Measurements from ENCODE around the gene TMEM178A. TPM values are rescaled to one million over a fixed set of nuclear protein-coding genes. Genes with fewer than 3 reads are reported as not detected.

The TMEM178A gene
- total RNA-seq (2014; rRNA removed; shearing (Covaris generic)) (0.25 and 0.39 TPM in 2 replicates), total RNA-seq (2022) (0.38 and 0.52 TPM in 2 replicates), Bru-seq, nascent RNA (percentile 16 among the genes with signal in this experiment), BruChase-seq, experiment 1, labeled RNA remaining after a 6-hour chase (percentile 10 among the genes with signal in this experiment), BruChase-seq, experiment 2, labeled RNA remaining after a 2-hour chase (percentile 10 among the genes with signal in this experiment)
- long read RNA-seq = 0 reads

- H2AFZ ChIP-seq (ENCODE audit: low read length) = no peak within 1 kb of the TSS
- H3K4me1 ChIP-seq (ENCODE audit: insufficient read depth, low read length, poor library complexity, severe bottlenecking) = no peaks in the 10 kb centered on the region
- ChIA-PET POLR2A (no interaction called here), CTCF (ENCODE audit: unreplicated experiment) (no interaction called here)
- H3K4me3 ChIP-seq (ENCODE audit: low read depth, low read length, poor library complexity, severe bottlenecking) = no peak within 1 kb of the TSS
- H3K9me2 ChIP-seq (ENCODE audit: insufficient read depth, low read length) = no peaks in the 10 kb centered on the region
- no peaks in the 10 kb centered on the region for H4K20me1 ChIP-seq (ENCODE audit: insufficient read depth, low read length)
- H3K9me3 ChIP-seq (ENCODE audit: low read length) = no peaks in the 10 kb centered on the region
- H3K4me2 ChIP-seq (ENCODE audit: low read length) = no peak within 1 kb of the TSS
- DNase-seq (ENCODE audit: low spot score) = no peak
- TF ChIP-seq CTCF (conservative IDR thresholded peaks at IDR 0.05; ENCODE audit: low read length) (no peak), EZH2phosphoT487 (IDR thresholded peaks at IDR 0.05; ENCODE audit: borderline replicate concordance, low read depth, low read length) (no peak)
- no peaks in the 10 kb centered on the region for H3K79me2 ChIP-seq (ENCODE audit: insufficient read depth, low read depth, low read length)
- no peak within 1 kb of the TSS for H3K27ac ChIP-seq (ENCODE audit: low read depth, low read length, poor library complexity, severe bottlenecking)
- no peaks in the 10 kb centered on the region for H3K36me3 ChIP-seq (ENCODE audit: insufficient read depth, low read length)
- intact Hi-C loops (cut with micrococcal nuclease; ENCODE audit: unreplicated experiment) = no loop called here
- no TSS peak for BruUV-seq (replicated peaks)
These were observed at the start of gene TMEM178A for GRCh38 chr2:39665811-39666490. TSS of gene TMEM178A (plus strand) at chr2:39665917. CDS start at chr2:39665975, 58 bp downstream.

DNA sequence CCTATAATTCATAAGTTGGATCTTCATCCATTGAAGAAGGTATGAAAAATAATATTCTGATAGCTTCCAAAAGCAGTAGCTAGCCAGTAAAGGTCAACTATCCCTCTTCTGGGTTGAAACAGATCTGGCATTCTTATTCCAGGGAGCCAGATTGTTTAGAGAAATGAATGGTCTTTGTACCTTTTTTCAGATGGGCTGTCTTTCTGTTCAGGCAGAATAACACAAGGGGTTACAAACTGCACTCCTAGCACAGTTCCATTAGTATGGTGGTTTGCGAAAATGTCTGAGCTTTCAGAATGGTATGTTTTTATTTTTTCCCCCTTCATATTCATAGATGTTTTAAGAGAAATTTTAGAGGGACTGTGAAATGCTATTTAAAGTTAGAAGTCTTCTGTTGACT lies 47.5 kb upstream of the TMEM178A start:
- CTCF ChIA-PET (ENCODE audit: unreplicated experiment) = no interaction called here
- TF ChIP-seq CTCF (conservative IDR thresholded peaks at IDR 0.05; ENCODE audit: low read length) = no peak
- TF ChIP-seq EZH2phosphoT487 (IDR thresholded peaks at IDR 0.05; ENCODE audit: borderline replicate concordance, low read depth, low read length) = no peak

GRCh38 chr2:39618736-39619135 lies 47.0 kb upstream of the TMEM178A start:
- CTCF ChIA-PET (ENCODE audit: unreplicated experiment) = no interaction called here
- H3K4me2 ChIP-seq (ENCODE audit: low read length) = no peak overlapping the region
- intact Hi-C loops (cut with micrococcal nuclease; ENCODE audit: unreplicated experiment) = no loop called here
- H3K9me3 ChIP-seq (ENCODE audit: low read length) = no peaks in the 10 kb centered on the region
- H3K27ac ChIP-seq (ENCODE audit: low read depth, low read length, poor library complexity, severe bottlenecking) = no peak overlapping the region
- no peaks in the 10 kb centered on the region for H3K36me3 ChIP-seq (ENCODE audit: insufficient read depth, low read length)
- no peaks in the 10 kb centered on the region for H3K4me1 ChIP-seq (ENCODE audit: insufficient read depth, low read length, poor library complexity, severe bottlenecking)
- H2AFZ ChIP-seq (ENCODE audit: low read length) = no peak overlapping the region
- no peak for TF ChIP-seq CTCF (conservative IDR thresholded peaks at IDR 0.05; ENCODE audit: low read length)
- no peak for TF ChIP-seq EZH2phosphoT487 (IDR thresholded peaks at IDR 0.05; ENCODE audit: borderline replicate concordance, low read depth, low read length)
- DNase-seq (ENCODE audit: low spot score) = no peak
- BruUV-seq (replicated peaks) = no TSS peak
- H3K9me2 ChIP-seq (ENCODE audit: insufficient read depth, low read length) = no peaks in the 10 kb centered on the region
- no peak overlapping the region for H3K4me3 ChIP-seq (ENCODE audit: low read depth, low read length, poor library complexity, severe bottlenecking)
- POLR2A ChIA-PET = no interaction called here
- no peaks in the 10 kb centered on the region for H4K20me1 ChIP-seq (ENCODE audit: insufficient read depth, low read length)
- no peaks in the 10 kb centered on the region for H3K79me2 ChIP-seq (ENCODE audit: insufficient read depth, low read depth, low read length)

More for the DNA sequence above, 47.5 kb upstream of the TMEM178A start:
- no peaks in the 10 kb centered on the region for H3K9me3 ChIP-seq (ENCODE audit: low read length)
- no peak overlapping the region for H3K27ac ChIP-seq (ENCODE audit: low read depth, low read length, poor library complexity, severe bottlenecking)
- H2AFZ ChIP-seq (ENCODE audit: low read length) = no peak overlapping the region
- no peak overlapping the region for H3K4me2 ChIP-seq (ENCODE audit: low read length)
- intact Hi-C loops (cut with micrococcal nuclease; ENCODE audit: unreplicated experiment) = no loop called here
- no peaks in the 10 kb centered on the region for H3K4me1 ChIP-seq (ENCODE audit: insufficient read depth, low read length, poor library complexity, severe bottlenecking)
- no TSS peak for BruUV-seq (replicated peaks)
- H3K9me2 ChIP-seq (ENCODE audit: insufficient read depth, low read length) = no peaks in the 10 kb centered on the region
- H4K20me1 ChIP-seq (ENCODE audit: insufficient read depth, low read length) = no peaks in the 10 kb centered on the region
- H3K79me2 ChIP-seq (ENCODE audit: insufficient read depth, low read depth, low read length) = no peaks in the 10 kb centered on the region
- DNase-seq (ENCODE audit: low spot score) = no peak
- H3K4me3 ChIP-seq (ENCODE audit: low read depth, low read length, poor library complexity, severe bottlenecking) = no peak overlapping the region
- POLR2A ChIA-PET = no interaction called here
- H3K36me3 ChIP-seq (ENCODE audit: insufficient read depth, low read length) = no peaks in the 10 kb centered on the region
